Hematopoietic multipotent progenitor cell treated with erythropoietin and hydrocortisone succinate and interleukin-3 and kit ligand, for 8 days (in vitro differentiated cells): Measurements from ENCODE around the gene CXCL8.
"Not testable (repeated sequence)": the region's sequence is repeated elsewhere in the genome, so short reads cannot be mapped to it uniquely, and the experiment has no call there.

Source experiments
- DNase-seq: peaks from one replicate; pipeline ENCODE4 v3.0.0-alpha.2; 2015

CXCL8 gene

GRCh38 chr4:73743795-73744194, 3.4 kb downstream of the CXCL8 start:
- DNase-seq = no peak

GRCh38 chr4:73744203-73744602, 3.8 kb downstream of the CXCL8 start:
- DNase-seq = no peak

- no peak for DNase-seq
Observed at GRCh38 chr4:73750730-73751129, 10.4 kb downstream of the CXCL8 start.

GRCh38 chr4:73751166-73751565, 10.8 kb downstream of the CXCL8 start:
- DNase-seq = no peak

- DNase-seq = no peak
Observed at GRCh38 chr4:73751830-73752229, 11.5 kb downstream of the CXCL8 start.

GRCh38 chr4:73752424-73752823, 12.1 kb downstream of the CXCL8 start:
- no peak for DNase-seq

GRCh38 chr4:73753215-73753614, 12.8 kb downstream of the CXCL8 start:
- DNase-seq = no peak

GRCh38 chr4:73754934-73755333, 14.6 kb downstream of the CXCL8 start:
- no peak for DNase-seq

GRCh38 chr4:73759357-73759756, 19.0 kb downstream of the CXCL8 start:
- DNase-seq = no peak

GRCh38 chr4:73761856-73762255, 21.5 kb downstream of the CXCL8 start:
- no peak for DNase-seq

- no peak for DNase-seq
Observed at GRCh38 chr4:73762409-73762808, 22.0 kb downstream of the CXCL8 start.

GRCh38 chr4:73763877-73764276, 23.5 kb downstream of the CXCL8 start:
- no peak for DNase-seq

- DNase-seq = no peak
Observed at GRCh38 chr4:73764513-73764912, 24.1 kb downstream of the CXCL8 start.

GRCh38 chr4:73765296-73765695, 24.9 kb downstream of the CXCL8 start:
- DNase-seq = no peak

GRCh38 chr4:73770917-73771316, 30.5 kb downstream of the CXCL8 start:
- DNase-seq = no peak

GRCh38 chr4:73772363-73772762, 32.0 kb downstream of the CXCL8 start:
- DNase-seq = no peak

GRCh38 chr4:73774406-73774805, 34.0 kb downstream of the CXCL8 start:
- DNase-seq = not testable (repeated sequence)

- peak; percentile 42 for DNase-seq
Observed at GRCh38 chr4:73776321-73776729, 36.0 kb downstream of the CXCL8 start.

GRCh38 chr4:73777612-73778011, 37.2 kb downstream of the CXCL8 start:
- no peak for DNase-seq

GRCh38 chr4:73780243-73780642, 39.9 kb downstream of the CXCL8 start:
- no peak for DNase-seq

- DNase-seq = no peak
Observed at GRCh38 chr4:73780834-73781233, 40.5 kb downstream of the CXCL8 start.

GRCh38 chr4:73788411-73788810, 48.0 kb downstream of the CXCL8 start:
- no peak for DNase-seq
